RWPE1 (cell line): ENCODE data around the gene IREB2.

Source experiments
- CTCF ChIA-PET: fragments of 350-600 bp; sonication (Branson Sonifier 250); formaldehyde crosslinking; extraction: SDS; loops from one replicate; lab custom pipeline; 2021; lab: Yijun Ruan, JAX
- POLR2A ChIA-PET: fragments of 400-600 bp; formaldehyde crosslinking; extraction: SDS; loops from one replicate; lab custom pipeline; 2020; ENCODE audit warnings: antibody characterized with exemption; ENCODE audit not compliant: low non-redundant PET; lab: Yijun Ruan, JAX
- DNase-seq: peaks from one replicate; pipeline ENCODE4 v3.0.0; 2012; ENCODE audit warnings: low spot score
- H3K27ac ChIP-seq: fragments of 450-650 bp; 2 replicates; pipeline ENCODE4 v1.5.1; 2017
- TF ChIP-seq, protein P1 (sequence below): fragments of 450-650 bp; conservative IDR thresholded peaks from 2 replicates; pipeline ENCODE4 v1.5.1; 2017; ENCODE audit warnings: low read depth, mild to moderate bottlenecking

Gene IREB2

DNA sequence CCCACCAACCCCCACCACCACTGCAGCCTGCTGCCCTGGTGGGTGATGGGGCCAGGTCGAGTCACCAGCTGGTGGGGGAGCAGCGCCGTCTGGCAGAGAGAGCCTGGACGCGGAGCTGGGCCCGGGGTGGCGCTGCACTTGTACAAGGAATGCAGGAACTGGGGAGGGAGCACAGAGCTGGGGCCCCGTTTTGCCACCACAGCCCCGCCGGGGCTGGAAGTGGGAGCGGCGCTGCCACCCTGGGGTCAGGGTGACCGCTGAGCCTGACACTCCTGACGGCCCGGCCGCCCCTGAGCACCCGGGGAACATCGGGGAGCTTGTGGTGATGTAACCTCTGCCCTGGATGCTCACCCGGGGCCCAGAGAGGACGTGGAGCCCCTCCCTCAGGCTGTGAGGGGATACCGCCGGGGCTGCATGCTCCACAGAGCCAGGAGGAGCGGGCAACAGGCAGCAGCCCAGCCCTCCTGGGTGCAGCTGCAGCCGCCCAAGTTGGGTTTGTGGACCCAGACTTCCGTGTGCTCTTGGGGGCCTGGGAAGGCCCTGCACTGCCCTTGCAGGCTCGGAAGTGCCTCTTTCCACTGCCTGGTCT is 32.6 kb upstream of the IREB2 start:
- DNase-seq: no peak
- TF ChIP-seq, protein P1, sequence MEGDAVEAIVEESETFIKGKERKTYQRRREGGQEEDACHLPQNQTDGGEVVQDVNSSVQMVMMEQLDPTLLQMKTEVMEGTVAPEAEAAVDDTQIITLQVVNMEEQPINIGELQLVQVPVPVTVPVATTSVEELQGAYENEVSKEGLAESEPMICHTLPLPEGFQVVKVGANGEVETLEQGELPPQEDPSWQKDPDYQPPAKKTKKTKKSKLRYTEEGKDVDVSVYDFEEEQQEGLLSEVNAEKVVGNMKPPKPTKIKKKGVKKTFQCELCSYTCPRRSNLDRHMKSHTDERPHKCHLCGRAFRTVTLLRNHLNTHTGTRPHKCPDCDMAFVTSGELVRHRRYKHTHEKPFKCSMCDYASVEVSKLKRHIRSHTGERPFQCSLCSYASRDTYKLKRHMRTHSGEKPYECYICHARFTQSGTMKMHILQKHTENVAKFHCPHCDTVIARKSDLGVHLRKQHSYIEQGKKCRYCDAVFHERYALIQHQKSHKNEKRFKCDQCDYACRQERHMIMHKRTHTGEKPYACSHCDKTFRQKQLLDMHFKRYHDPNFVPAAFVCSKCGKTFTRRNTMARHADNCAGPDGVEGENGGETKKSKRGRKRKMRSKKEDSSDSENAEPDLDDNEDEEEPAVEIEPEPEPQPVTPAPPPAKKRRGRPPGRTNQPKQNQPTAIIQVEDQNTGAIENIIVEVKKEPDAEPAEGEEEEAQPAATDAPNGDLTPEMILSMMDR: no peak
- ChIA-PET CTCF (no interaction called here), POLR2A (no interaction called here)
- no peak overlapping the region for H3K27ac ChIP-seq

DNA sequence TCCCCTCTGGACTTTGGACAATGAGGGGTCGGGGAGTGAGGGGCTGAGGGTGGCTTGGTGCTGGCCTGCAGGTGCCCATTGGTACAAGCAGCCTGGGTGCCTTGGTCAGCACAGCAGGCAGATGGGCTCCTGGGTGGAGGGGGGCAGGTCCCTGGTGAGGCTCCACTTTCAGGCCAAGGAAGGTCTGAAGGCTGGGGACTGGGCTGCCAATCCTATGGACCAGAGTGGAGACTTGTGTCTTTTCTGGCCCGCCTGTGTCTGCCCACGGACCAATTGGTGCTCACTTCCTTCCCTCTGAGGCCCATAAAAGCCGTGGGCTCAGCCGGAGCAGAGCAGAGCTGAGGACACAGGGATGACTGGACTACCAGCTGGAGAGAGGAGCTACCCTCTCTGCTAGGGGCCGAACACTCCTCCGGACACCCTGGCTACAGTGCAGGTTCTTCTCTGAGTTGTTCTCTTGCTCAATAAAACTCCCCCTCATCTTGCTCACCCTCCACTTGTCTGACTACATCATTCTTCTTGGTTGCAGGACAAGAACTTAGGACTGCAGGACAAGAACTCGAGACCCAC is 31.9 kb upstream of the IREB2 start:
- TF ChIP-seq, protein P1: no peak
- ChIA-PET CTCF (interaction anchor here (0.6 kb wide), 1 partner anchor 85 kb away, joined by 4 read pairs; no protein-coding TSS in a partner anchor), POLR2A (no interaction called here)
- no peak for DNase-seq
- no peak overlapping the region for H3K27ac ChIP-seq

DNA sequence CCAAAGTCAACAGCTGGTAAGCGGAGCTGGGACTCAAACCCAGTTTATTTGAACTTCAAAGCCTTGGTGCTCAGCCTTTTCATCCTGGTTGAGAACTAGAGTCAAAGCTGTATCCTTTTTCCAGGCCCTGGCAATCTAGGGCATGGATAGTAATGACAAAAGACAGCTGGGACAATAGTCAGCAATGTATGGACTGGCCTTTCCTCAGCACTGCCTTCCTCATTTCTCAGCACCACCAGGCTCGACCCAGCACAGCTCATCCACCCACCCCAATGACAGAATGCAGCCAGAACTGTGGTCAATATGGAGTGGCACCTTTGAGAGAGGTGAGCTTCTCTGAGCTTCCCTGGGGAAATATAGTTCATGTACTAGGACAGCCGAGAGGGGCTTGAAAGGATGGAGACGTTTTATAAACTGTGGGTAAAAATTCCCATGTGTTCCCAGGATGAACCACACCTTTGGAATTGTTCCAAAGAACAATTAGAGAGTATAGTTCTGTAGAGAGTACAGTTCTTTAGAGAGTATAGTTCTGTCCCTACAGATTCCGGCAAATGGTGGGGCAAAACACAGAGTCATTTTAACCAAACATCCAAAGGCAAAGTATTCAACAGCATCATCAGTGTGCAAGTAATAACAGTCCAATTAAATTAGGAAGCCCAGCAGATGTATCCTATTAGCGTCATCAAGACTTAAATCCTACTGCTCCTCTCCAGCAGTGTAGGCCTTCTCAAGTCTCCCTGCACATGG is 30.2 kb upstream of the IREB2 start:
- no peak overlapping the region for H3K27ac ChIP-seq
- POLR2A ChIA-PET: interaction anchor here (0.7 kb wide), 1 partner anchor 108 kb away, joined by 3 read pairs; the partner anchor contains the start of gene SKIC8
- DNase-seq: no peak
- CTCF ChIA-PET: interaction anchor here (1.1 to 1.3 kb wide), 3 partner anchors 10 to 41 kb away, joined by 3 to 4 read pairs (median 3); no protein-coding TSS in a partner anchor
- TF ChIP-seq, protein P1: no peak

DNA sequence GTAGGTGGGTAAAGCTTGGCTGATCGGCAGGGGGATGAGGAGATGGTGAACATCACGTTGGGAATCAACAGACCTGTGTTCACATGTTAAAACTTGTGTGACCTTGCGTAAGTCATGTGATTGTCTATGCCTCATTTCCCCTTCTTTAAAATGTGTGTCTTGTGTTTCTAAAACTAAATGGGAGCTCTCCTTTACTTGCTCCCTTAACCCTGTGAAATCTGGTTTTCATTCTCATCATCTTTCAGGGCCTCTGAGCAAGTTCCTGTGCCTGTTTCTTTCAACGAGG is 29.7 kb upstream of the IREB2 start:
- POLR2A ChIA-PET: no interaction called here
- CTCF ChIA-PET: interaction anchor here (0.6 kb wide), 2 partner anchors 12 to 708 kb away, joined by 3 read pairs; no protein-coding TSS in a partner anchor
- TF ChIP-seq, protein P1: no peak
- H3K27ac ChIP-seq: no peak overlapping the region
- peak; percentile 24 for DNase-seq

DNA sequence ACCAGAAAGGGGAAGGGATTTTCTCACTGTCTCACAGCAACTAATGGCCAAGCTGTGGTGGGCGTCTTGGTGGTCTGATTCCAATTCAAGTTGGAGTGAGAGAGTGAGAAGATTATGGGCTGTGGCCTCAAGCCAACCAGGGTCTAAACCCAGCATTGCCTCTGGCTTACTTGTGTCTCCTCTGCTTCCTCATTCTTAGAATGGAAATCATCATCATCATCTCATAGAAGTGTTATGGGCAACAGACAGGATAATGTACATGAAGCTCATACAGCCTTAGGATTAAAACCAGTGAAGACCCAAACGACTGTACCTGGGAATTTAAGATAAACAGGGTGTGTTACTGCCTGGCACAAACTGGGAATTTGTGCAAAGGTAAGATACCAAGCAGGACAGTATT is 29.1 kb upstream of the IREB2 start:
- DNase-seq: no peak
- TF ChIP-seq, protein P1: no peak
- ChIA-PET POLR2A (no interaction called here), CTCF (interaction anchor here (0.6 kb wide), 2 partner anchors 13 to 708 kb away, joined by 3 read pairs; no protein-coding TSS in a partner anchor)
- no peak overlapping the region for H3K27ac ChIP-seq

DNA sequence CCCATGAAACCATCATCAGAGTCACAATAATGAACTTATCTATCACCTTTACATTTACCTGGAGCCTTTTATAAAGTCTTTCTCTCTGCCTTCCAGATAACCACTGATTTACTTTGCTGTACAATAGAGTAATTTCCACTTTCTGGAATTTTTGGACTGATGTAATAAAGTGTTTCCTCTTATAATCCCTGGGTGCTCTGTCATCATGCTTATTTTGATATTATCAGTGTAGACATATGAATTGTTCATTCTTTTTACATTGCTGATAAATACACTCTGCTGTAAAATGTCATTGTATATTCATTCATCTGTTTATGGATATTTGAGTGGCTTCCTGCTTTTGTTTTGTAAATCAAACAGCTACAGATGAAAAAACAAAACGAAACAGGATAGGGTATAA is 27.0 kb upstream of the IREB2 start:
- DNase-seq: no peak
- TF ChIP-seq, protein P1: no peak
- ChIA-PET POLR2A (no interaction called here), CTCF (interaction anchor here (0.7 to 1.8 kb wide), 2 partner anchors 12 to 194 kb away, joined by 3 to 6 read pairs; no protein-coding TSS in a partner anchor)
- H3K27ac ChIP-seq: no peak overlapping the region
